Right atrium auricular region (tissue), 2 donors: ENCODE data around the gene GLIS2. TPM values are rescaled to one million over a fixed set of nuclear protein-coding genes. Genes with fewer than 3 reads are reported as not detected.
A peak's percentile ranks its signal among the peaks of the same experiment; 100 is the strongest.

Experiments
- DNase-seq: peaks from one replicate; pipeline ENCODE4 v3.0.0-alpha.2; 2019; ENCODE audit warnings: low spot score
- H3K27ac ChIP-seq, 2 donors: fragments of 200-600 bp; sonication (generic); 1 replicate in 1 of 2; 2 replicates in 1 of 2; pipeline ENCODE4 v1.5.1; 2016 to 2019
- H3K27me3 ChIP-seq, 2 donors: fragments of 200-600 bp; sonication (generic); one replicate each; pipeline versions ENCODE4 v1.5.1 to v1.6.0; 2017 to 2019
- H3K36me3 ChIP-seq: fragments of 200-600 bp; sonication (generic); one replicate; pipeline ENCODE4 v1.5.1; 2016
- H3K4me1 ChIP-seq, 2 donors: fragments of 200-600 bp; sonication (generic); one replicate each; pipeline versions ENCODE4 v1.5.1 to v1.6.0; 2017 to 2019
- H3K4me3 ChIP-seq, 2 donors: fragments of 200-600 bp; sonication (generic); 1 replicate in 1 of 2; 2 replicates in 1 of 2; pipeline ENCODE4 v1.5.1; 2017 to 2019; ENCODE audit warnings: mild to moderate bottlenecking in 1 of 2, moderate library complexity in 1 of 2
- H3K9me3 ChIP-seq, 2 donors: fragments of 200-600 bp; sonication (generic); one replicate each; pipeline ENCODE4 v1.5.1; 2019
- CTCF ChIP-seq, 2 donors: fragments of 200-600 bp; sonication (generic); IDR thresholded peaks; one replicate each; pipeline ENCODE4 v1.5.1; 2019; ENCODE audit warnings: antibody characterized with exemption in 2 of 2
- total RNA-seq, 2 donors: library from RNA; depleted of rRNA; stranded (reverse); fragments of >200 nt; gene quantifications; one replicate each; pipeline ENCODE4 v1.1.0, GENCODE V29; 2016

The GLIS2 gene
- total RNA-seq, 2 donors from 2014 or later: 10.3 to 16.0 TPM

- Histone ChIP-seq H3K4me3 (peak overlapping the region; percentile 50 to 57), H3K9me3 (no peaks in the 10 kb centered on the region)
- DNase-seq: peak; percentile 96
These were observed 8.4 kb upstream of the GLIS2 start for GRCh38 chr16:4307215-4308037.

GRCh38 chr16:4309102-4309832 is 6.6 kb upstream of the GLIS2 start:
- Histone ChIP-seq H3K4me3 (no peak overlapping the region), H3K9me3 (no peaks in the 10 kb centered on the region), H3K27ac (peak overlapping the region; percentile 45 to 62), H3K27me3 (no peaks in the 10 kb centered on the region), H3K4me1 (peaks cover 0 to 35% of the 10 kb centered on the region in 2 donors), H3K36me3 (no peaks in the 10 kb centered on the region)
- TF ChIP-seq CTCF (IDR thresholded peaks at IDR 0.05): no peak
- no peak for DNase-seq

More at GRCh38 chr16:4307215-4308037, 8.4 kb upstream of the GLIS2 start:
- H3K27me3 ChIP-seq: no peaks in the 10 kb centered on the region
- H3K27ac ChIP-seq: peak overlapping the region; percentile 78 to 91
- H3K4me1 ChIP-seq: peaks cover 0 to 27% of the 10 kb centered on the region in 2 donors
- no peaks in the 10 kb centered on the region for H3K36me3 ChIP-seq
- TF ChIP-seq CTCF (IDR thresholded peaks at IDR 0.05): no peak

GRCh38 chr16:4309833-4310266 is 6.0 kb upstream of the GLIS2 start:
- no peaks in the 10 kb centered on the region for H3K27me3 ChIP-seq
- no peaks in the 10 kb centered on the region for H3K36me3 ChIP-seq
- H3K4me1 ChIP-seq: peaks cover 0 to 41% of the 10 kb centered on the region in 2 donors
- DNase-seq: no peak
- peak overlapping the region; percentile 45 to 62 for H3K27ac ChIP-seq
- H3K9me3 ChIP-seq: no peaks in the 10 kb centered on the region
- no peak overlapping the region for H3K4me3 ChIP-seq
- TF ChIP-seq CTCF (IDR thresholded peaks at IDR 0.05): peak; percentile 49 to 69

- Histone ChIP-seq H3K4me3 (peak overlapping the region in 1 of 2 donors; percentile 7), H3K9me3 (no peaks in the 10 kb centered on the region), H3K27me3 (no peaks in the 10 kb centered on the region), H3K36me3 (no peaks in the 10 kb centered on the region), H3K27ac (peak overlapping the region in 1 of 2 donors; percentile 96), H3K4me1 (peaks cover 0 to 54% of the 10 kb centered on the region in 2 donors)
- DNase-seq: no peak
- peak; percentile 30 to 78 for TF ChIP-seq CTCF (IDR thresholded peaks at IDR 0.05)
These were observed 2.0 kb upstream of the GLIS2 start for GRCh38 chr16:4313563-4314531.

GRCh38 chr16:4314532-4315185 is 1.2 kb upstream of the GLIS2 start:
- Histone ChIP-seq H3K36me3 (no peaks in the 10 kb centered on the region), H3K27ac (peak overlapping the region; percentile 94 to 96), H3K9me3 (no peaks in the 10 kb centered on the region), H3K4me3 (peak overlapping the region; percentile 70 to 85), H3K27me3 (no peaks in the 10 kb centered on the region), H3K4me1 (peaks cover 0 to 57% of the 10 kb centered on the region in 2 donors)
- TF ChIP-seq CTCF (IDR thresholded peaks at IDR 0.05): no peak
- no peak for DNase-seq
